DOHH2 (cell line): ENCODE data around the gene CYP2A6.
"Not testable (repeated sequence)": the region's sequence is repeated elsewhere in the genome, so short reads cannot be mapped to it uniquely, and the experiment has no call there.

Experiments
- EZH2phosphoT487 ChIP-seq: fragments of 200-600 bp; sonication (generic); IDR thresholded peaks from 2 replicates; pipeline ENCODE4 v1.6.1; 2017; ENCODE audit warnings: borderline replicate concordance, mild to moderate bottlenecking, antibody characterized with exemption, low read length, moderate library complexity, mixed read lengths
- TF ChIP-seq, protein P1 (sequence below): fragments of 200-600 bp; sonication (generic); IDR thresholded peaks from one replicate; pipeline ENCODE4 v1.5.1; 2014; ENCODE audit warnings: antibody characterized with exemption, mild to moderate bottlenecking, low read depth, low read length; ENCODE audit not compliant: poor library complexity, severe bottlenecking

DNA sequence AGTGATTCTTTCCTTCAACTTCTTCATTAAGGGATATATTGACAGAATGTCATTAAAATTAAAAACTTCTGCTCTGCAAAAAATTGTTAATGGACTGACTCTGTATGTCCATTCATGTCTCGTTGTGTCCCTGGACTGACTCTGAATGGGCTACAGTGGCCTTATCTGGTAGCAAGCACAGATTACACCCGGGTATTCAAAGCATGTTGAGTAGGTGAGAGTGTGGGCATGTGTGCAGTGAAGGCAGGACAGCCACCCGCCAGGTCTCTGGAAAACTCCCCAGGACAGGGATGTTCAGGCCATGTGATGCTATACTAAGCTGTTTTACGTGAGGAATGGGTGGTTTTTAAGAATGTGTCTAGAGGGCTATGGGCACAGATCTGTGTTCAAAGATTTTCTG lies 24.6 kb upstream of the CYP2A6 start:
- TF ChIP-seq, protein P1, sequence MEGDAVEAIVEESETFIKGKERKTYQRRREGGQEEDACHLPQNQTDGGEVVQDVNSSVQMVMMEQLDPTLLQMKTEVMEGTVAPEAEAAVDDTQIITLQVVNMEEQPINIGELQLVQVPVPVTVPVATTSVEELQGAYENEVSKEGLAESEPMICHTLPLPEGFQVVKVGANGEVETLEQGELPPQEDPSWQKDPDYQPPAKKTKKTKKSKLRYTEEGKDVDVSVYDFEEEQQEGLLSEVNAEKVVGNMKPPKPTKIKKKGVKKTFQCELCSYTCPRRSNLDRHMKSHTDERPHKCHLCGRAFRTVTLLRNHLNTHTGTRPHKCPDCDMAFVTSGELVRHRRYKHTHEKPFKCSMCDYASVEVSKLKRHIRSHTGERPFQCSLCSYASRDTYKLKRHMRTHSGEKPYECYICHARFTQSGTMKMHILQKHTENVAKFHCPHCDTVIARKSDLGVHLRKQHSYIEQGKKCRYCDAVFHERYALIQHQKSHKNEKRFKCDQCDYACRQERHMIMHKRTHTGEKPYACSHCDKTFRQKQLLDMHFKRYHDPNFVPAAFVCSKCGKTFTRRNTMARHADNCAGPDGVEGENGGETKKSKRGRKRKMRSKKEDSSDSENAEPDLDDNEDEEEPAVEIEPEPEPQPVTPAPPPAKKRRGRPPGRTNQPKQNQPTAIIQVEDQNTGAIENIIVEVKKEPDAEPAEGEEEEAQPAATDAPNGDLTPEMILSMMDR = not testable (repeated sequence)
- not testable (repeated sequence) for TF ChIP-seq EZH2phosphoT487
